ENCODE results near the gene CNN2.

The CNN2 gene

GRCh38 chr19:1003283-1003682 lies 23.1 kb upstream of the CNN2 start:
- Mint-ChIP-seq H3K27ac (no peak overlapping the region), H3K9me3 (no peaks in the 10 kb centered on the region), H3K36me3 (ENCODE audit: low read depth) (no peaks in the 10 kb centered on the region), H3K4me1 (peaks cover 3% of the 10 kb centered on the region), H3K4me3 (no peak overlapping the region), H3K27me3 (peaks cover 21% of the 10 kb centered on the region)
- DNase-seq, result no peak
- ATAC-seq, result no peak

GRCh38 chr19:1004204-1004802 lies 22.1 kb upstream of the CNN2 start:
- H3K4me3 Mint-ChIP-seq, result no peak overlapping the region
- H3K27ac Mint-ChIP-seq, result no peak overlapping the region
- H3K4me1 Mint-ChIP-seq, result peaks cover under 1% of the 10 kb centered on the region

GRCh38 chr19:1004803-1005664 lies 21.4 kb upstream of the CNN2 start:
- no peaks in the 10 kb centered on the region for H3K36me3 Mint-ChIP-seq (ENCODE audit: low read depth)
- DNase-seq (no peak), ATAC-seq (no peak)
- no peaks in the 10 kb centered on the region for H3K4me1 Mint-ChIP-seq
- no peak overlapping the region for H3K4me3 Mint-ChIP-seq
- peaks cover 8% of the 10 kb centered on the region for H3K27me3 Mint-ChIP-seq
- H3K27ac Mint-ChIP-seq, result no peak overlapping the region
- no peaks in the 10 kb centered on the region for H3K9me3 Mint-ChIP-seq

More at GRCh38 chr19:1004204-1004802, 22.1 kb upstream of the CNN2 start:
- Mint-ChIP-seq H3K27me3 (peaks cover 14% of the 10 kb centered on the region), H3K9me3 (no peaks in the 10 kb centered on the region), H3K36me3 (ENCODE audit: low read depth) (no peaks in the 10 kb centered on the region)
- no peak for DNase-seq
- no peak for ATAC-seq

GRCh38 chr19:1006711-1007398 lies 19.6 kb upstream of the CNN2 start:
- Mint-ChIP-seq H3K27me3 (peaks cover 3% of the 10 kb centered on the region), H3K36me3 (ENCODE audit: low read depth) (no peaks in the 10 kb centered on the region), H3K27ac (no peak overlapping the region), H3K4me1 (no peaks in the 10 kb centered on the region), H3K4me3 (no peak overlapping the region), H3K9me3 (no peaks in the 10 kb centered on the region)
- ATAC-seq (no peak), DNase-seq (no peak)

GRCh38 chr19:1007399-1008251 lies 18.8 kb upstream of the CNN2 start:
- Mint-ChIP-seq H3K4me3 (no peak overlapping the region), H3K27me3 (peaks cover 1% of the 10 kb centered on the region), H3K9me3 (no peaks in the 10 kb centered on the region), H3K36me3 (ENCODE audit: low read depth) (no peaks in the 10 kb centered on the region), H3K27ac (no peak overlapping the region), H3K4me1 (no peaks in the 10 kb centered on the region)
- DNase-seq, result no peak
- ATAC-seq, result no peak

GRCh38 chr19:1008268-1009040 lies 18.0 kb upstream of the CNN2 start:
- no peak for ATAC-seq
- H3K4me3 Mint-ChIP-seq, result no peak overlapping the region
- H3K27me3 Mint-ChIP-seq, result no peaks in the 10 kb centered on the region
- H3K27ac Mint-ChIP-seq, result no peak overlapping the region
- H3K36me3 Mint-ChIP-seq (ENCODE audit: low read depth), result no peaks in the 10 kb centered on the region
- DNase-seq, result no peak
- H3K4me1 Mint-ChIP-seq, result no peaks in the 10 kb centered on the region
- no peaks in the 10 kb centered on the region for H3K9me3 Mint-ChIP-seq

- H3K27ac Mint-ChIP-seq, result no peak overlapping the region
- no peaks in the 10 kb centered on the region for H3K36me3 Mint-ChIP-seq (ENCODE audit: low read depth)
- H3K4me3 Mint-ChIP-seq, result no peak overlapping the region
- H3K27me3 Mint-ChIP-seq, result no peaks in the 10 kb centered on the region
- DNase-seq (no peak), ATAC-seq (no peak)
- no peaks in the 10 kb centered on the region for H3K9me3 Mint-ChIP-seq
- no peaks in the 10 kb centered on the region for H3K4me1 Mint-ChIP-seq
These were observed 17.1 kb upstream of the CNN2 start for GRCh38 chr19:1009041-1009980.

GRCh38 chr19:1009981-1010538 lies 16.3 kb upstream of the CNN2 start:
- Mint-ChIP-seq H3K9me3 (no peaks in the 10 kb centered on the region), H3K27ac (no peak overlapping the region), H3K4me3 (no peak overlapping the region), H3K4me1 (no peaks in the 10 kb centered on the region), H3K27me3 (no peaks in the 10 kb centered on the region), H3K36me3 (ENCODE audit: low read depth) (no peaks in the 10 kb centered on the region)
- DNase-seq, result no peak
- no peak for ATAC-seq

- Mint-ChIP-seq H3K4me3 (no peak overlapping the region), H3K36me3 (ENCODE audit: low read depth) (no peaks in the 10 kb centered on the region), H3K4me1 (no peaks in the 10 kb centered on the region), H3K27me3 (no peaks in the 10 kb centered on the region), H3K9me3 (no peaks in the 10 kb centered on the region), H3K27ac (no peak overlapping the region)
- DNase-seq, result no peak
- ATAC-seq, result no peak
These were observed 15.6 kb upstream of the CNN2 start for GRCh38 chr19:1010586-1011510.

GRCh38 chr19:1011831-1012333 lies 14.5 kb upstream of the CNN2 start:
- DNase-seq, result no peak
- no peak for ATAC-seq
- no peaks in the 10 kb centered on the region for H3K9me3 Mint-ChIP-seq
- no peak overlapping the region for H3K4me3 Mint-ChIP-seq
- no peaks in the 10 kb centered on the region for H3K27me3 Mint-ChIP-seq
- H3K27ac Mint-ChIP-seq, result no peak overlapping the region
- H3K4me1 Mint-ChIP-seq, result peaks cover 4% of the 10 kb centered on the region
- H3K36me3 Mint-ChIP-seq (ENCODE audit: low read depth), result no peaks in the 10 kb centered on the region

- H3K36me3 Mint-ChIP-seq (ENCODE audit: low read depth), result no peaks in the 10 kb centered on the region
These were observed 14.1 kb upstream of the CNN2 start for GRCh38 chr19:1012334-1012733.

GRCh38 chr19:1013218-1013617 lies 13.2 kb upstream of the CNN2 start:
- H3K4me1 Mint-ChIP-seq, result peaks cover 17% of the 10 kb centered on the region
- ATAC-seq (no peak), DNase-seq (no peak)
- H3K4me3 Mint-ChIP-seq, result no peak overlapping the region
- no peaks in the 10 kb centered on the region for H3K27me3 Mint-ChIP-seq
- H3K36me3 Mint-ChIP-seq (ENCODE audit: low read depth), result no peaks in the 10 kb centered on the region
- no peak overlapping the region for H3K27ac Mint-ChIP-seq
- H3K9me3 Mint-ChIP-seq, result no peaks in the 10 kb centered on the region

More at GRCh38 chr19:1012334-1012733, 14.1 kb upstream of the CNN2 start:
- Mint-ChIP-seq H3K4me1 (peaks cover 8% of the 10 kb centered on the region), H3K9me3 (no peaks in the 10 kb centered on the region), H3K27me3 (no peaks in the 10 kb centered on the region), H3K4me3 (no peak overlapping the region), H3K27ac (no peak overlapping the region)
- DNase-seq (no peak), ATAC-seq (no peak)
